MCF 10A (cell line): Measurements from ENCODE around the gene DCLK1. TPM values are rescaled to one million over a fixed set of nuclear protein-coding genes. Genes with fewer than 3 reads are reported as not detected.

Experiments used
- BruUV-seq: library from RNA; stranded (reverse); fragments of 400-500 nt; replicated peaks from 2 replicates; lab custom pipeline; 2021; lab: Mats Ljungman, UMichigan
- CTCF ChIA-PET: fragments of 300-600 bp; sonication (Branson Sonifier 250); formaldehyde crosslinking; extraction: SDS; loops from one replicate; lab custom pipeline; 2021; ENCODE audit warnings: antibody characterized with exemption, inconsistent platforms; lab: Yijun Ruan, JAX
- POLR2A ChIA-PET: fragments of 300-600, 350-650 bp; sonication (Branson Sonifier 250); formaldehyde crosslinking; extraction: SDS; loops from one replicate; lab custom pipeline; 2020; ENCODE audit warnings: antibody characterized with exemption, inconsistent platforms; lab: Yijun Ruan, JAX
- DNase-seq: peaks from one replicate; pipeline ENCODE4 v3.0.0-alpha.2; 2018; ENCODE audit not compliant: unreplicated experiment
- H3K27ac Mint-ChIP-seq: one replicate; pipeline ENCODE4 v1.8.0; 2022; ENCODE audit warnings: mild to moderate bottlenecking, low read depth, mixed read lengths; ENCODE audit not compliant: unreplicated experiment
- H3K27me3 Mint-ChIP-seq: one replicate; pipeline ENCODE4 v1.8.0; 2022; ENCODE audit warnings: mixed read lengths; ENCODE audit not compliant: insufficient read depth, unreplicated experiment
- H3K36me3 Mint-ChIP-seq: one replicate; pipeline ENCODE4 v1.8.0; 2022; ENCODE audit warnings: mild to moderate bottlenecking, moderate library complexity, mixed read lengths; ENCODE audit not compliant: insufficient read depth, unreplicated experiment
- H3K4me1 Mint-ChIP-seq: one replicate; pipeline ENCODE4 v1.8.0; 2022; ENCODE audit warnings: mixed read lengths; ENCODE audit not compliant: insufficient read depth, unreplicated experiment
- H3K4me3 Mint-ChIP-seq: one replicate; pipeline ENCODE4 v1.8.0; 2022; ENCODE audit warnings: mild to moderate bottlenecking, moderate library complexity, mixed read lengths; ENCODE audit not compliant: unreplicated experiment
- H3K9me3 Mint-ChIP-seq: one replicate; pipeline ENCODE4 v1.8.0; 2022; ENCODE audit warnings: mixed read lengths; ENCODE audit not compliant: unreplicated experiment
- CTCF ChIP-seq: fragments of 200-600 bp; IDR thresholded peaks from one replicate; pipeline ENCODE4 v1.8.0; 2022; ENCODE audit warnings: antibody characterized with exemption, mild to moderate bottlenecking; ENCODE audit not compliant: unreplicated experiment
- intact Hi-C: fragments of 100-400 bp; cut with micrococcal nuclease; formaldehyde crosslinking; loops from 2 replicates; pipeline ENCODE4 v1.14.1; 2022
- total RNA-seq: library from RNA; stranded (reverse); gene quantifications from 2 replicates; pipeline ENCODE4 v1.2.3, GENCODE V29; 2022

Gene DCLK1
- total RNA-seq, 1 experiment from 2014 or later, result 0.44 TPM

GRCh38 chr13:35887115-35887666 lies 244.0 kb downstream of the DCLK1 start:
- Mint-ChIP-seq H3K9me3 (no peaks in the 10 kb centered on the region), H3K27ac (no peak overlapping the region), H3K4me1 (peaks cover 10% of the 10 kb centered on the region), H3K27me3 (no peaks in the 10 kb centered on the region), H3K36me3 (no peaks in the 10 kb centered on the region), H3K4me3 (no peak overlapping the region)
- DNase-seq, result no peak
- CTCF ChIA-PET, result no interaction called here
- intact Hi-C loops, result no loop called here
- POLR2A ChIA-PET, result interaction anchor here (1.1 kb wide), 1 partner anchor 30 kb away, joined by 5 read pairs; no protein-coding TSS in a partner anchor
- no peak for TF ChIP-seq CTCF
- no TSS peak for BruUV-seq

GRCh38 chr13:35886332-35887114 lies 244.7 kb downstream of the DCLK1 start:
- no TSS peak for BruUV-seq
- Mint-ChIP-seq H3K4me3 (no peak overlapping the region), H3K36me3 (no peaks in the 10 kb centered on the region), H3K4me1 (peaks cover 3% of the 10 kb centered on the region), H3K27ac (no peak overlapping the region), H3K27me3 (no peaks in the 10 kb centered on the region), H3K9me3 (no peaks in the 10 kb centered on the region)
- intact Hi-C loops, result no loop called here
- no peak for DNase-seq
- no peak for TF ChIP-seq CTCF
- ChIA-PET POLR2A (interaction anchor here (1.1 kb wide), 1 partner anchor 31 kb away, joined by 5 read pairs; no protein-coding TSS in a partner anchor), CTCF (interaction anchor here (0.6 kb wide), 1 partner anchor 11 kb away, joined by 3 read pairs; no protein-coding TSS in a partner anchor)

GRCh38 chr13:35884211-35884760 lies 246.9 kb downstream of the DCLK1 start:
- no peak for TF ChIP-seq CTCF
- no peaks in the 10 kb centered on the region for H3K4me1 Mint-ChIP-seq
- no peaks in the 10 kb centered on the region for H3K27me3 Mint-ChIP-seq
- POLR2A ChIA-PET, result interaction anchor here (0.7 kb wide), 1 partner anchor 9 kb away, joined by 4 read pairs; no protein-coding TSS in a partner anchor
- CTCF ChIA-PET, result interaction anchor here (0.7 kb wide), 1 partner anchor 88 kb away, joined by 3 read pairs; no protein-coding TSS in a partner anchor
- intact Hi-C loops, result no loop called here
- H3K4me3 Mint-ChIP-seq, result no peak overlapping the region
- H3K36me3 Mint-ChIP-seq, result no peaks in the 10 kb centered on the region
- no TSS peak for BruUV-seq
- DNase-seq, result no peak
- H3K27ac Mint-ChIP-seq, result no peak overlapping the region
- no peaks in the 10 kb centered on the region for H3K9me3 Mint-ChIP-seq
